ENCODE data around the gene CTSF. TPM values are rescaled to one million over a fixed set of nuclear protein-coding genes. Genes with fewer than 3 reads are reported as not detected.
A peak's percentile ranks its signal among the peaks of the same experiment; 100 is the strongest.

CTSF gene
- total and polyA plus RNA-seq, 2 of the 13 experiments (the other 11 are each of a cell fraction or from before 2014, with no cell fraction given), result not detected

GRCh38 chr11:66617155-66617834 lies 48.9 kb upstream of the CTSF start (continued):
- TF ChIP-seq PAXIP1 (CRISPR knock-in tag; conservative IDR thresholded peaks at IDR 0.05) (no peak), ZNF713 (CRISPR knock-in tag; IDR thresholded peaks at IDR 0.05) (no peak), ZMYM4 (CRISPR knock-in tag; IDR thresholded peaks at IDR 0.05) (no peak), CC2D1A (CRISPR knock-in tag; IDR thresholded peaks at IDR 0.05) (no peak), ZNF800 (CRISPR knock-in tag; IDR thresholded peaks at IDR 0.05) (no peak), FIP1L1 (IDR thresholded peaks at IDR 0.05; ENCODE audit: borderline replicate concordance, insufficient read depth, low read depth, low read length) (no peak), CREB3 (CRISPR knock-in tag; IDR thresholded peaks at IDR 0.05) (no peak), DDIT3 (CRISPR knock-in tag; IDR thresholded peaks at IDR 0.05) (no peak), IRF9 (CRISPR knock-in tag; IDR thresholded peaks at IDR 0.05; ENCODE audit: borderline replicate concordance) (peak; percentile 5; the same call in 1 of the 2 replicates), ZNF770 (CRISPR knock-in tag; IDR thresholded peaks at IDR 0.05) (no peak), ZNF362 (CRISPR knock-in tag; IDR thresholded peaks at IDR 0.05; ENCODE audit: borderline replicate concordance) (no peak), USF2 (IDR thresholded peaks at IDR 0.05; ENCODE audit: low read depth, low read length) (no peak), USF2 (CRISPR knock-in tag; IDR thresholded peaks at IDR 0.05; ENCODE audit: borderline replicate concordance) (no peak; the same call in 1 of the 2 replicates), ZNF550 (CRISPR knock-in tag; IDR thresholded peaks at IDR 0.05; ENCODE audit: borderline replicate concordance) (no peak)
